Heart left ventricle (tissue), 16 donors: ENCODE measurements around the gene NANS. TPM values are rescaled to one million over a fixed set of nuclear protein-coding genes. Genes with fewer than 3 reads are reported as not detected.

Experiments
- ATAC-seq, 4 donors: fragments of 200-7000 bp; cut with Tn5 transposase; one replicate each; pipeline ENCODE4 v1.9.1; 2020 to 2022; ENCODE audit warnings: moderate library complexity in 4 of 4, mild to moderate bottlenecking in 3 of 4, moderate number of reproducible peaks in 1 of 4
- DNase-seq, 5 donors: peaks; one replicate each; pipeline ENCODE4 v3.0.0-alpha.2; 2020
- H3K27ac ChIP-seq, 12 donors: fragments of 200-600 bp; sonication (generic) in 4 of 12; one replicate each; pipeline versions ENCODE4 v1.5.0 to v1.8.0; 2016 to 2022; ENCODE audit warnings: mild to moderate bottlenecking in 2 of 12
- H3K27me3 ChIP-seq, 9 donors: fragments of 200-600 bp; sonication (generic) in 2 of 9; one replicate each; pipeline versions ENCODE4 v1.5.1 to v1.8.0; 2016 to 2022; ENCODE audit warnings: mild to moderate bottlenecking in 3 of 9
- H3K36me3 ChIP-seq, 9 donors: fragments of 200-600 bp; sonication (generic) in 2 of 9; one replicate each; pipeline versions ENCODE4 v1.5.0 to v1.8.0; 2018 to 2022; ENCODE audit warnings: mild to moderate bottlenecking in 2 of 9
- H3K4me1 ChIP-seq, 12 donors: fragments of 200-600 bp; sonication (generic) in 4 of 12; one replicate each; pipeline versions ENCODE4 v1.5.0 to v1.8.0; 2016 to 2022; ENCODE audit warnings: mild to moderate bottlenecking in 3 of 12
- H3K4me3 ChIP-seq, 12 donors: fragments of 200-600 bp; sonication (generic) in 4 of 12; one replicate each; pipeline versions ENCODE4 v1.5.0 to v1.8.0; 2017 to 2022; ENCODE audit warnings: mild to moderate bottlenecking in 9 of 12, moderate library complexity in 4 of 12
- H3K9me3 ChIP-seq, 12 donors: fragments of 200-600 bp; sonication (generic) in 4 of 12; one replicate each; pipeline versions ENCODE4 v1.5.0 to v1.8.0; 2016 to 2022; ENCODE audit warnings: mild to moderate bottlenecking in 1 of 12
- POLR2A ChIP-seq, 2 donors: fragments of 450-650 bp; IDR thresholded peaks; one replicate each; pipeline ENCODE4 v1.6.1; 2017; ENCODE audit warnings: antibody characterized with exemption in 2 of 2, mild to moderate bottlenecking in 2 of 2, moderate library complexity in 2 of 2
- WGBS, 4 donors: extraction: QIAGEN DNeasy Blood & Tissue Kit in 2 of 4; methylation state at CpG; one replicate each; pipeline versions ENCODE4 v1.1.5 to v1.1.7; 2013 to 2018; 5-methylcytosine and 5-hydroxymethylcytosine counted together
- intact Hi-C, 10 donors: fragments of 100-400 bp; cut with DNase I; formaldehyde crosslinking; loops; one replicate each; pipeline versions ENCODE4 v1.11.1 to v1.14.2; 2022
- polyA plus RNA-seq, 2 donors: library from polyadenylated mRNA; stranded (reverse); fragments of 200-250 nt; gene quantifications; one replicate each; pipeline ENCODE4 v1.2.3, GENCODE V29; 2013
- total RNA-seq, 9 donors: library from RNA; depleted of rRNA in 2 of 9; stranded (reverse); fragments of >200 nt in 2 of 9; fragmentation: NEBNext Ultra II Directional in 3 of 9; extraction: Animal tissue kit (Norgen Biotek cat#: 25700) in 3 of 9; gene quantifications; one replicate each; pipeline versions ENCODE4 v1.1.0 to v1.2.4, GENCODE V29; 2016 to 2023
- TF ChIP-seq, protein P1 (sequence below), 12 donors: fragments of 200-600 bp; sonication (generic) in 4 of 12; IDR thresholded peaks; one replicate each; pipeline versions ENCODE4 v1.5.0 to v1.8.0; 2018 to 2022; ENCODE audit warnings: antibody characterized with exemption in 12 of 12, mild to moderate bottlenecking in 5 of 12
- donor health status: ischemic (EF 13 %, LVEDD 7.1; RV severe dilation, severe dysfunction).
- donor health status: healthy with polysubstance abuse.
- donor health status: DM: no; HTN: yes; CAD: no.
- donor health status: DM: no; HTN: no; CAD: no.
- donor health status: ischemic (EF 25% LVEDD 6.9; RV normal size, moderate dysfunction).
- donor health status: ischemic (EF 25% LVEDD 5.7; RV mildly dilated, moderate dysfunction).
- donor health status: healthy.
- donor health status: DM: yes; HTN: yes; CAD: no.
- donor health status: ischemic (EF 35%, LVEDD 5.7; RV mildly dilated, moderate dysfunction).
- donor health status: nonischemic (EF 11% LVEDD 7.7; RV severe dilation, severe dysfunction).
- donor health status: DM: yes; HTN: yes; CAD: no.
- donor health status: PGD.
- donor health status: ischemic (EF 29% LVEDD 5.4; RV normal size, mild dysfunction).
- donor health status: nonischemic (EF 23%, LVEDD 6.1; RV moderate dilation, normal function).

The NANS gene
- total and polyA plus RNA-seq, 11 donors: 24.3 to 144 (median 40.7) TPM

DNA sequence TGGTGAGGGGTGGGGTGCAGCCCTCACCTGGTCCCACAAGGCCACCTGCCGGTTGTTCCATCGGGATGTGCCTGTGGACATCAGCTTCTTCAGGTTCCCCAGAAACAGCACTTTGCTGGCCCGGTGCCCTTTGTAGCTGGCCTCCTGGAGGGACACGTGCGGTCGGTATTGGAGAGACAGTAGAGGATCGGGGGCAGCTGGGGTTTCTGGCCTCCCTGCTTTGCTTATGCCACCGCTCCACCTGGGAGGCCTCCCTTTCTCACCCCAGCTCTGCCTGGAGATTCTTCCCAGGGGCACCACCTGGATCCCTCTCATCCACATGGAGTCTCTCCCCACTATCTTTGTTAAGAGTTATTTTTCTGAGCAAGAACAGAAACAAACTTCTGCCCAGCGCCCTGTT is 75.6 kb downstream of the NANS start:
- intact Hi-C loops: no loop called here
- Histone ChIP-seq H3K4me3 (no peak overlapping the region), H3K27ac (no peak overlapping the region), H3K36me3 (peaks cover 0 to 11% (median 0%) of the 10 kb centered on the region in 9 donors), H3K9me3 (no peaks in the 10 kb centered on the region), H3K4me1 (peaks cover 0 to 20% (median 0%) of the 10 kb centered on the region in 12 donors), H3K27me3 (no peaks in the 10 kb centered on the region)
- 80 to 91% (median 88%) methylated on average over 8 to 9 of the region's 9 CpGs for WGBS, 4 donors
- no peak for DNase-seq
- ATAC-seq: no peak
- TF ChIP-seq, protein P1, sequence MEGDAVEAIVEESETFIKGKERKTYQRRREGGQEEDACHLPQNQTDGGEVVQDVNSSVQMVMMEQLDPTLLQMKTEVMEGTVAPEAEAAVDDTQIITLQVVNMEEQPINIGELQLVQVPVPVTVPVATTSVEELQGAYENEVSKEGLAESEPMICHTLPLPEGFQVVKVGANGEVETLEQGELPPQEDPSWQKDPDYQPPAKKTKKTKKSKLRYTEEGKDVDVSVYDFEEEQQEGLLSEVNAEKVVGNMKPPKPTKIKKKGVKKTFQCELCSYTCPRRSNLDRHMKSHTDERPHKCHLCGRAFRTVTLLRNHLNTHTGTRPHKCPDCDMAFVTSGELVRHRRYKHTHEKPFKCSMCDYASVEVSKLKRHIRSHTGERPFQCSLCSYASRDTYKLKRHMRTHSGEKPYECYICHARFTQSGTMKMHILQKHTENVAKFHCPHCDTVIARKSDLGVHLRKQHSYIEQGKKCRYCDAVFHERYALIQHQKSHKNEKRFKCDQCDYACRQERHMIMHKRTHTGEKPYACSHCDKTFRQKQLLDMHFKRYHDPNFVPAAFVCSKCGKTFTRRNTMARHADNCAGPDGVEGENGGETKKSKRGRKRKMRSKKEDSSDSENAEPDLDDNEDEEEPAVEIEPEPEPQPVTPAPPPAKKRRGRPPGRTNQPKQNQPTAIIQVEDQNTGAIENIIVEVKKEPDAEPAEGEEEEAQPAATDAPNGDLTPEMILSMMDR (IDR thresholded peaks at IDR 0.05): no peak
- TF ChIP-seq POLR2A (IDR thresholded peaks at IDR 0.05): no peak

Other genes starting within 250 kb of the NANS start
- not detected for gene FOXE1, start 203.5 kb upstream of the NANS start, total RNA-seq
- gene FOXE1, start 203.5 kb upstream of the NANS start, polyA plus RNA-seq: not detected
- 10 to 100 TPM in 3 of 9 donors, 1 to 10 TPM in 6; 5.2 to 23.3 (median 8.0) TPM for gene TRMO, start 134.2 kb upstream of the NANS start, total RNA-seq
- gene TRMO, start 134.2 kb upstream of the NANS start, polyA plus RNA-seq: 1 to 10 TPM; 2.8 to 8.1 TPM
- under 1 TPM in 2 of 9 donors, not detected in 7; 0.23 to 0.40 TPM for gene HEMGN, start 118.6 kb upstream of the NANS start, total RNA-seq
- gene HEMGN, start 118.6 kb upstream of the NANS start, polyA plus RNA-seq: not detected
- gene ANP32B, start 73.4 kb upstream of the NANS start, total RNA-seq: 10 to 100 TPM; 16.3 to 78.3 (median 45.7) TPM
- 10 to 100 TPM; 58.6 to 66.1 TPM for gene ANP32B, start 73.4 kb upstream of the NANS start, polyA plus RNA-seq
- 10 to 100 TPM in 2 of 9 donors, 1 to 10 TPM in 6, under 1 TPM in 1; 0.89 to 20.8 (median 2.9) TPM for gene TRIM14, start 62.5 kb downstream of the NANS start, total RNA-seq
- 1 to 10 TPM in 1 of 2 donors, under 1 TPM in 1; 0.99 to 1.5 TPM for gene TRIM14, start 62.5 kb downstream of the NANS start, polyA plus RNA-seq
- 1 to 10 TPM in 1 of 9 donors, under 1 TPM in 8; 0.09 to 2.2 (median 0.22) TPM for gene CORO2A, start 135.9 kb downstream of the NANS start, total RNA-seq
- gene CORO2A, start 135.9 kb downstream of the NANS start, polyA plus RNA-seq: under 1 TPM; 0.11 to 0.43 TPM
- 1 to 10 TPM; 1.1 to 9.4 (median 2.2) TPM for gene TBC1D2, start 198.9 kb downstream of the NANS start, total RNA-seq
- gene TBC1D2, start 198.9 kb downstream of the NANS start, polyA plus RNA-seq: 1 to 10 TPM; 1.2 to 2.3 TPM